ENCODE data around the gene SLC5A5.
A peak's percentile ranks its signal among the peaks of the same experiment; 100 is the strongest.

Gene SLC5A5

DNA sequence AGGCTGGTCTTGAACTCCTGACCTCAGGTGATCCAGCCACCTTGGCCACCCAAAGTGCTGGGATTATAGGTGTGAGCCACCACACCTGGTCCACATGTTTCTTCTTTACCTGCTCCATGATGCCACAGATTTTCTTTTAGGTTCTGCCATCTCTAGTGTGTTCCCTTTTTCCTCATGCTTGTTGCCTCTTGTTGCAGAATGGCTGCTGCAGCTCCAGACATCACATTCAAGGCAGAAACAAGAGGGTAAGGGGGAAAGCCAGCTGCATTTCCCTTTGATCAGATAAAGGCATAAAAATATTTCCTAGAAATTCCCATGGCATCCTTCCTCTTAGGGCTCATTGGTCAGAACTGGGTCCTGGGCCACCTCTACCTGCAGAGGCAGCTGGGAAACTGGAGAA lies 48.8 kb downstream of the SLC5A5 start:
- DNase-seq (ENCODE audit: low spot score), result no peak

DNA sequence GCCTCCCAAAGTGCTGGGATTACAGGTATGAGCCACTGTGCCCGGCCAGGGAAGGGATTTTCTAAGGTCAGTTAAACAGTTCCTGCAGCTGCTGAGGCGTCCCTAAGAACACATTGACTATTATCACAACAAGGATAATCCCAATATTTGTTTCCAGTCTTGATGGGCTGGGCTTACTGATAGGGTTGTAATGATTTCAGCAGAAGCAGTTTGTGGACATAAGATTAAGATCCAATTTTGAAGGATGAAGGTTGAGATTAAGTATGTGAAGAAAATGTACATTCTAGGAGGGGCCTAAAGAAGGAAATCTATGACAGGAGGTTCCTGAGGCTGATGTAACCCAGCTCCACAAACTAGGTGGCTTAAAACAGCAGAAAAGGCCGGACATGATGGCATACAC lies 50.4 kb downstream of the SLC5A5 start:
- no peak for DNase-seq (ENCODE audit: low spot score)

DNA sequence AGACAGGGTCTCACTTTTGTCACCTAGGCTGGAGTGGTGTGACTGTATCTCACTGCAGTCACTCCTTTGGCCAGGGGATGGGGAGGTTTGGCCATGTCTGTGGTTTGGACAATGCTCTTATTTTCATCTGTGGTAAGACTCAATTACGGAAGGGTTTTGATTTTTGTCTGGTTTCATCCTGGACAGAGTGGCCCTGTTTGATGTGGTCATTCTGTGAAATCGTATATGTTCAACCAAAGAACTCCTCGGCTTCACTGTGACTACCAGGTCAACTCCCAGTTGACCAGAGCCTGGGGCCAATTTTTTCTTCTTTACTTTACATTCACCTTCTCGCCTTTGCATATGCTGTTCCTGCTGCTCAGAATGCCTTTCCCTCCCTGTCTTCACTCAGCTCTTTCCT lies 54.3 kb downstream of the SLC5A5 start:
- no peak for DNase-seq (ENCODE audit: low spot score)

DNA sequence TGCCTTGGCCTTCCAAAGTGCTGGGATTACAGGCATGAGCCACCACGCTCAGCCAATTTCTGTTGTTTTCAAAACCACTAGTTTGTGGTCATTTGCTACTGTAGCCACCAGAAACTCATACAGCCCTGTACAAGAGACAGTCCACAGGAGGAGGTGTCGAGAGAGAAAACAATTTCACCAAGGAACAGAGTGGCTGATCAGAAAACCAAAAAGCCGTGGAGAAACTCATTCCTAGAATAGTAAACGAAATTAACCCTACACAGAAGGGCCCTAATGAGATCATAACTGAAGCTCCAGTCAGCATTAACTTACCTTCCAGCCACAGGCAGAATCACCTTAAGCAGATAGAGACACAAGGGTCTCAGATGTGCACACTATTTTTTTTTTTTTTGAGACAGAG lies 57.3 kb downstream of the SLC5A5 start:
- DNase-seq (ENCODE audit: low spot score), result no peak

DNA sequence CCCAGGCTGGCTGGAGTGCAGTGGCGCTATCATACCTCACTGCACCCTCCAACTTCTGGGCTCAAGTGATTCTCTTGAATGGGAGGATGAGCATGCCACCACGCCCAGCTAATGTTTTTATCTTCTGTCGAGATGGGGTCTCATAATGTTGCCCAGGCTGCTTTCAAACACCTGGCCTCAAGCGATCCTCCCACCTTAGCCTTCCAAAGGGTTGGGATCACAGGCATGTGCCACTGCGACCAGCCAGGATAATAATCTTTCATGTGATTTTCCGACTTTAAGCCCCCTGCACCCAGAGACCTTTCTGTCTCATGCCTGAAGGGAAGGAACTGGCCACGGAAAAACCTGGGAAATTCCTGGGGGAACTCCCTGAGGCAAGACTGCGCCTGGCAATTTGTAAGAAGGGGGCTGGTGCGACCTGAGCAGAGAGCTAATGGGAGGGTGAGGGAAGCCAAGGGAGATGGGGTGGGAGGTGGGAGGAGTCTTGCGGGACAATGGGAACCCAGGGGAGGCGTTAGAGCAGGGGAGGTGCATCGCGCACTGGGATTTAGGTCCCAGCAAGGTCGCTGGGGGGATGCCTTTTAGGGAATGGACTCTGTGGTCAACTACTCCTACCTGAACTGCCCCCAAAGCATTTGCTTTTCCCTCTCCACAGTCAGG lies 59.9 kb downstream of the SLC5A5 start:
- no peak for DNase-seq (ENCODE audit: low spot score)

DNA sequence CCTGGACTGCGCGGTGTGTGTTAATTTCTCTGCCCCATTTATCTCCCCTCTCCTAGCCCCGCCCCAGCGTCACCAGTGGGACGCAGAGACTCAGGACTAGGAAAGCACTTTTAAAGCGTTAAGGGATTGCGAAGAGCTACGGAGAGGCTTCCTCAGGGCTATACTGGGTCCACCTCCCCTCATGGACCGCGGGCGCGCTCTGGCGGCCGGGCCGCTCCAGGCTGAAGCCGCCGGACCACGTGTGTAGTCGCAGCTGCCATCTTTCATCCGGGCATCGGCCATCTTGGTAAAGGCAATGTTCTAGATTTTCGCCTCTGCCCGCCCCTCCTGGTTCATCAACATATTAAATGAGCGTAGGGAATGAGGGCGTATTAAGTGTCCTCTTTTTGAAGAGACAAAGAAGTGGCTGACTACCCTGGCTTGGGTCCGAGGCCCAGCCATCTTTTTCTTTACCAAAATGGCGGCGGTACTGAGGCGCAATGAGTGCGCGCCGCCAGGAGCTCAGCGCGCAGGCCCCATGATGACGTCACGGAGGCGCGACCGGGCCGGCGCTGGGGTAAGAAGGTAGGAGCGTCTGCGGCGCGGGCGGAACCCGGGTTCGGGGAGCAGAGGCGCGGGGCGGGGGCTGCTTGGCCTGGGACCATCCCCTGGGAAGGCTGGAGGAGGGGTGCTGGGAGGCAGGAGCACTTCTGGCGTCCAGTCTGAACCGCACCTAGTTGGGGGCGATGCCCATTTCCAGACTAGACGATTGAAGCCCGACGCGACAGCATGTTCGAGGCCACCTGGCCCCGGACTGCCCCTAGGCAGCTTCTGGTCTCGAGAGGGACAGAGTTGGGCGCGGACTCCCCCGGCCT lies 61.0 kb downstream of the SLC5A5 start, which contains the start of gene CCDC124:
CCDC124 (plus strand) TSS at position 531 of the 854 bp plus-strand sequence. CDS start 3,406 bp downstream, outside the sequence.
- peak; percentile 95 for DNase-seq (ENCODE audit: low spot score)

DNA sequence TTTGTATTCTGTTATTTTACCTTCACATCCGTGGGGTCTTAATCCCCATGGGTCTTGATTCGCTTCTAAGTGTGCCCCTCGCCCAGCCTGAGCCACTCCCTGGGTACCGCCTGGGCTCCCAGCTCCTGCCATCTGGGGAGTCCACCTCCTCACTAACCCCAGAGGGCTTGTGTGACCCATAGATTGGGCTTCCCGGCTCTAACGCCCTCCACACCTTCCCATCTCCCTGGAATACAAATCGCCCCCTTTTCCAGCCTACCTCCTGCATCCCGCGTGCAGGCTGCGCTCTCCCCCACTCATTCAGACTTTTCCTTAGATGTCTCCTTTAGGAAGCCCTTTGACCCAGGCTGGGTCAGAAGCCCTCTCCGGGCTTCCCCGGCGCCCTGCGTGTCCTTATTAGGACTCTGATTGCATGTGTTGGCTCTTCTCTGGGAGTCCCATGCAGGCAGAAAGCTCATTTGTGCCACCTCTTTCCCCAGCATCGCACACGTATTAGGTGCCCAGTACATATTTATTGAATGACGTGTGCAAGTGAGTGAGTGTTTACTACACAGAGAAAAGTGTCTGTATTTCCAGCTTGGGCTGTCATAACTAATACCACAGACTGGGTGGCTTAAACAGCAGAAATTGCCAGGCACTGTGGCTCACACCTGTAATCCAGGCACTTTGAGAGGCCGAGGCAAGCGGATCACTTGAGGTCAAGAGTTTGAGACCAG lies 61.8 kb downstream of the SLC5A5 start:
- DNase-seq (ENCODE audit: low spot score), result no peak

DNA sequence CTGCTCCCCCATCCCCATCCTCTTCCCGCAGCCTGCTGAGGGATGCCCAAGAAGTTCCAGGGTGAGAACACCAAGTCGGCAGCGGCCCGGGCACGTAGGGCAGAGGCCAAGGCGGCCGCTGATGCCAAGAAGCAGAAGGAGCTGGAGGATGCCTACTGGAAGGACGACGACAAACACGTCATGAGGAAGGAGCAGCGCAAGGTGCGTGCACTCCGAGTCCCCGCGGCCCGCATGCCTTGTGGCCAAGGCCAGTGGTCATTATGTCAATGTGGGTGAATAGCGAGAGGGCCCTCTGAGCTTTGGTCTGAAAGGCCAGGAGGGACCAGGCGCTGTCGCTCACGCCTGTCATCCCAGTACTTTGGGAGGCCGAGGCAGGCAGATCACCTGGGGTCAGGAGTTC lies 64.6 kb downstream of the SLC5A5 start:
- no peak for DNase-seq (ENCODE audit: low spot score)

DNA sequence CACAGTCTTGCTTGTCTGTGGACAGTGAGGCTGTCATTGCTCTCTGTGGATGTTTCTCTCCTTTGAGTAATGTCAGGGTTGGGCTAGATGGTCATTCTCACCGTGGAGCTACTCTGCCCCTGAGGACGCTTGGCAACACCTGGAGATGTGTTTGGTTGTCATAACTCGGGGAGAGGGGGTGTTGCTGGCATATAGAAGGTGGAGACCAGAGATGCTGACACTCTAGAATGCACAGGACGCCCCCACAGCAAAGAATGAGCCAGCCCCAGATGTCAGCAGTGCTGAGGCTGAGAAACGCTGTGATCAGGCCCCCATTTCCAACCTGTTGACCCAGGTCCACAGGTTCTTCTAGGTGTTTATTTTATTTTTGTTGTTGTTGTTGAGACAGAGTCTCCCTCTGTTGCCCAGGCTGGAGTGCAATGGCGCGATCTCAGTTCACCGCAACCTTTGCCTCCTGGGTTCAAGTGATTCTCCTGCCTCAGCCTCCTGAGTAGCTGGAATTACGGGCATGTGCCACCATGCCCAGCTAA lies 65.7 kb downstream of the SLC5A5 start:
- no peak for DNase-seq (ENCODE audit: low spot score)

DNA sequence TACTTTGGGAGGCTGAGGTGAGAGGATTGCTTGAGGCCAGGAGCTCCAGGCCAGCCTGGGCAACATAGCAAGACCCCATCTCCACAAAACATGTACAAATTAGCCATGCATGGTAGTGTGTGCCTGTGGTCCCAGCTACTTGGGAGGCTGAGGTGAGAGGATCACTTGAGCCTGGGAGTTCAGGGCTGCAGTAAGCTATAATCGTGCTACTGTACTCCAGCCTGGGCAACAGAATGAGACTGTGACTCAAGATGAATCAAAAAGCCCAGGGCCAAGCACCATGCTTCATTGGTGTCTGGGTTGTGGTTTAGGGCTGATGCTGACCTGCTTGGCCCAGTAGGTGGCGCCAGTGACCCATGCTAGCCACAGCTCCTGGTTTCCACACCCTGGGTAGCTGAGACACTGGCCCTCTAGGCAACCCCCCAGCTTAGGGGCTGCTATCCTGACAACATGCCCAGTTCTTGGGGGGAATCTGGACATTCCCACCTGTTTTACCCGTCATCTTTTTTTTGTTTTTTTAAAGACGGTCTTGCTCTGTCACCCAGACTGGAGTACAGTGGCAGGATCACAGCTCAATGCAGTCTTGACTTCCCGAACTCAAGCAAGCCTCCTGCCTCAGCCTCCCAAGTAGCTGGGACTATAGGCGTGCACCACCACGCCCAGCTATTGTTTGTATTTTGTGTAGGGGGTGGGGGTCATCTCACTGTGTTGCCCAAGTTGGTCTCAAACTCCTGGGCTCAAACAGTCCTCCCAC lies 66.5 kb downstream of the SLC5A5 start:
- DNase-seq (ENCODE audit: low spot score), result peak; percentile 95

DNA sequence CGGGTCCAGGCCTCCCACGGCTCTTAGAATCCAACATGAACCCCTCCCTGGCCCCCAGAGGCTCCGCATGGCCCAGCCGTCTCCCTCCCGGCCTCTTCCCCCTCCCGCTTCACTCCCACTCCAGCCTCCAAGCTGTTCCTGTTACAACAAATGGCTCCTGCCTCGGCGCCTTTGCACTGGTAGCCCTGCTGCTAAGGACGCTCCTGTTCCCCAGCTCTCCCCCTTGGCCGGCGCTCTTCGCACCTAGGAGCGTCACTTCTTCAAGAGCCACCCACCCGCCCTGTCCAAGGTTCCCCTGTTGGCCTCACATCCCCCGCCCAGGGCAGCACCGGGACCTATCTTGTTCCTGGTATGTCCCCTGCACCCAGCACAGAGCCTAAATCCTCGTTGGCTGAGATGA lies 70.4 kb downstream of the SLC5A5 start:
- DNase-seq (ENCODE audit: low spot score), result no peak

DNA sequence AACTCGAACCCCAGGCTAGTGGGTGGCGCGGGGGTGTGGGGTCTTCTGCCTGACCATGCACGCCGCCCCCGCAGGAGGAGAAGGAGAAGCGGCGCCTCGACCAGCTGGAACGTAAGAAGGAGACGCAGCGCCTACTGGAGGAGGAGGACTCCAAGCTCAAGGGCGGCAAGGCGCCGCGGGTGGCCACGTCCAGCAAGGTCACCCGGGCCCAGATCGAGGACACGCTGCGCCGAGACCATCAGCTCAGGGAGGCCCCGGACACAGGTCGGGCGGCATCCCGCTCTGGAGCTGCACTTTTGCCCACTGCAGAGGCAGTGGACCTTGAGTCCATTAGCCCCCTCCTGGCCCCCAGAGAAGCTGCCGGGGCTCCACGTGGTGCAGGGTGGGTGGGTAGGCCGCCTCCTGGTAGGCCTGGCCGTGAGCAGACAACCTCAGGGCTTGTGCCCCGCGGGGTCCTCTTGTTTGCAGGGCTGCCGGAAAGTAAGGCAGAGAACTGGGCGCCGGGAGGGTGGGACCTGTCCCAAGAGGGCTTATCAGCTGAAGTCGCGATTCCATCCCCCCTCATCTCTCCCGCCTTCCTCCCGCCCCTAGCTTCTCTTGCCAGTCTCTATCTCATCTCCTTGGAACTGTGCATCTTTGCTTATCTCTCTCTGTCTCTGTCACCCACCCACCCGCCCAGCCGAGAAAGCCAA lies 71.0 kb downstream of the SLC5A5 start:
- no peak for DNase-seq (ENCODE audit: low spot score)

DNA sequence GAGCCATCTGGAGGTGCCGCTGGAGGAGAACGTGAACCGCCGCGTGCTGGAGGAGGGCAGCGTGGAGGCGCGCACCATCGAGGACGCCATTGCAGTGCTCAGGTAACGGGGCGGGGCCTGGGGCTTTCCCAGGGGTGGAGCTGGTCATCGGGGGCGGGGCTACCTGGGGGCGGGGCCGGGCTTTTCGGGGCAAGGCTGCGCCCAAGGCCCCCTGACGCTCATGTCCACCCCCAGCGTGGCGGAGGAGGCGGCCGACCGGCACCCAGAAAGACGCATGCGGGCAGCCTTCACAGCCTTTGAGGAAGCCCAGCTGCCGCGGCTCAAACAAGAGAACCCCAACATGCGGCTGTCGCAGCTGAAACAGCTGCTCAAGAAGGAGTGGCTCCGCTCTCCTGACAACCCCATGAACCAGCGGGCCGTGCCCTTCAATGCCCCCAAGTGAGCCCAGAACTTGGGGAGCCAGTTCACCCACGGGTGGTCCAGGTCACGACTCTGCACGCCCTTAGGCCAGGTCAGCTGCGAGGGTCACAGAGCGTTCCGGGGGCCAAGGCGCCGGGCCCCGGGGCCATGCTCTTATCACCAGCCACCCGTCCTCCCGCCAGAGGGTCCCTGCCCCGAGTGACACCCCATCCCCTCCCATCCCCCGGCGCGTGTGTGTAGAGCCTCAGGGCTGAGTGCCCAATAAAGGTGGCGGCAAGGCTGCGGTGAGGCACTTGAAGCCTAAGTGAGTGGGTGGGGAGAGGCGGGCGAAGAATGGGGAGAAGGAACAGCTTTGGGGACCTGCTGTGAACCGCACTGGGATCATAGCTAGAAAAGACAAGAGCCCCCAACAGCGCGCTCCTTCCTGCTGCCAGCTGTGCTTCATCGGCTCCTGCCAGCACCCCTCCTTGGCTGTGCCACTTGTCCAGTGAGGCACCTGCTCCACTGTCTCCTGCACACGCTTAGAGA lies 71.8 kb downstream of the SLC5A5 start:
- DNase-seq (ENCODE audit: low spot score), result no peak

DNA sequence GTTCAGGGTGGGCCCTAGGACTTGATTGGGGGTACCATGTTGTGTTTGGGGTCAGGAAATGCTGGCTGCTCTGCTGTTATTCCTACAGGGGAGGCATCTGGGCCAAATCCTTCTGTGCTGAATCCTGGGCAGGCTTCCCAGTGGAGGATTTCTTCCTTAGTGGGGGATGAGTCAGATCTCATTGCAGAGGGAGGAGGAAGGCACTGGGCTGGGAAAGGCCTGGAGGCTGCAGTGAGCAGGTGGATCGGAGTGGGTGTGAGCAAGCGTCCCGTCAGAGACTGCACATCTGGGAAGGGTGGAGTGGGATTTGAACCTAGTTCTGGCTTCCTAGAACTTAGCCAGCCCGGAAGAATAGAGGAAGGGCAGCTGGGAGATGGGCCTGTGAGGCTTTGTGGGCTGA lies 72.6 kb downstream of the SLC5A5 start:
- DNase-seq (ENCODE audit: low spot score), result peak; percentile 84

Data from hepatic stellate cell (primary cell).